Neural cell (in vitro differentiated cells): ENCODE data around the gene NRN1.

Experiments used
- EP300 ChIP-seq: fragments of 450-650 bp; conservative IDR thresholded peaks from 2 replicates; pipeline ENCODE4 v1.6.1; 2014; ENCODE audit warnings: antibody characterized with exemption, mild to moderate bottlenecking, moderate library complexity; ENCODE audit not compliant: poor library complexity, severe bottlenecking
- EZH2 ChIP-seq: fragments of 200-600, 300-800 bp; shearing (Covaris generic), sonication (generic); IDR thresholded peaks from 2 replicates; pipeline ENCODE4 v1.6.1; 2014; ENCODE audit warnings: antibody characterized with exemption, low read length, borderline replicate concordance, mild to moderate bottlenecking; ENCODE audit not compliant: insufficient read depth, poor library complexity, severe bottlenecking
- POLR2AphosphoS5 ChIP-seq: IDR thresholded peaks from 2 replicates; pipeline ENCODE4 v1.6.1; 2012
- RAD21 ChIP-seq: fragments of 450-650 bp; conservative IDR thresholded peaks from 2 replicates; pipeline ENCODE4 v1.6.1; 2014; ENCODE audit warnings: antibody characterized with exemption, mild to moderate bottlenecking, moderate library complexity
- TAF1 ChIP-seq: IDR thresholded peaks from 2 replicates; pipeline ENCODE4 v1.6.1; 2012; ENCODE audit warnings: low read depth
- TF ChIP-seq, protein P1 (sequence below): fragments of 450-650 bp; IDR thresholded peaks from 2 replicates; pipeline ENCODE4 v1.5.1; 2014; ENCODE audit warnings: antibody characterized with exemption, mild to moderate bottlenecking, moderate library complexity; ENCODE audit not compliant: poor library complexity, severe bottlenecking
- TF ChIP-seq, protein P2 (sequence below): IDR thresholded peaks from 2 replicates; pipeline ENCODE4 v1.6.1; 2012; ENCODE audit warnings: borderline replicate concordance

DNA sequence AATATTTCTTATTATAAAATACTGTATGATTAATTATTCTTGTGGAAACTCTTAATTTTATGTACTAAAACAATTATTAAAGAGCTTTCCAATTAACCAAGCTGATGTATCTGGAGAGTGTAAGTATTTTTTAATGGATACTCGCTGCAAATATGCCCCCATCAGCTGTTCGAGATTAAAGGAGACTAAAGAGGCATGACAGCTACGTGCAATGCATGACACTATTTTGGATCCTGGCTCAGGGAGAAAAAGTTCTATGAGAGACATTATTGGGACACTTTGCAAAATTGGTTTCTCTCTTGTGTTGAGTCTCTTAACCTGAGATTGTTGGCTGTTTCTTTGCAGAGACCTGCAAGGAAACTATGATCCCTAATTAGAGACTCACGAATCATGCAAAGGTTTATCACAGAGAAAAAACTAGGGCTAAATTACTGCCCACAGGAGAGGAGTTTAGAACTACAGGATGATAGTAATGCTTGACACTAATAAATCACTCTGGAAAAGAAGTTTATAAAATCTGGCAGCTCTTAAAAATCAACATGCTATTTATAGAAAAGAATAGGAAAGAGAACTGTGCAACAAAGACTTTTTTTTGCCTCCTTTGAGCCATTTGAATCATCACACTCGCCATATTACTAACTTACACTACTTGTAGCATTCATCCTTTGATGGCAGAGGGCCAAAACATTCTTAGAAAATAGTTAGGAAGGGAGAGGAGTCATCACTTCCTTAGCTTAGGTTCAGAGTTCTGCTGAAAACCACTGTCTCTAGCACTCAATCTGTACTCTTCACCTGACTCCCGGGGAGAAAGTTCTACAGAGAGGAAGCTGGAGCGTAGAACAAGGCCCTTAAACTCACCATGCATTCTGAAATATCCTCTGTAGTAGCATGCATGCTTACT is 25.3 kb downstream of the NRN1 start:
- TF ChIP-seq, protein P1, sequence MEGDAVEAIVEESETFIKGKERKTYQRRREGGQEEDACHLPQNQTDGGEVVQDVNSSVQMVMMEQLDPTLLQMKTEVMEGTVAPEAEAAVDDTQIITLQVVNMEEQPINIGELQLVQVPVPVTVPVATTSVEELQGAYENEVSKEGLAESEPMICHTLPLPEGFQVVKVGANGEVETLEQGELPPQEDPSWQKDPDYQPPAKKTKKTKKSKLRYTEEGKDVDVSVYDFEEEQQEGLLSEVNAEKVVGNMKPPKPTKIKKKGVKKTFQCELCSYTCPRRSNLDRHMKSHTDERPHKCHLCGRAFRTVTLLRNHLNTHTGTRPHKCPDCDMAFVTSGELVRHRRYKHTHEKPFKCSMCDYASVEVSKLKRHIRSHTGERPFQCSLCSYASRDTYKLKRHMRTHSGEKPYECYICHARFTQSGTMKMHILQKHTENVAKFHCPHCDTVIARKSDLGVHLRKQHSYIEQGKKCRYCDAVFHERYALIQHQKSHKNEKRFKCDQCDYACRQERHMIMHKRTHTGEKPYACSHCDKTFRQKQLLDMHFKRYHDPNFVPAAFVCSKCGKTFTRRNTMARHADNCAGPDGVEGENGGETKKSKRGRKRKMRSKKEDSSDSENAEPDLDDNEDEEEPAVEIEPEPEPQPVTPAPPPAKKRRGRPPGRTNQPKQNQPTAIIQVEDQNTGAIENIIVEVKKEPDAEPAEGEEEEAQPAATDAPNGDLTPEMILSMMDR, result no peak
- TF ChIP-seq EZH2, result no peak
- no peak for TF ChIP-seq EP300
- TF ChIP-seq POLR2AphosphoS5, result no peak
- TF ChIP-seq TAF1, result no peak
- TF ChIP-seq RAD21, result no peak
- TF ChIP-seq, protein P2, sequence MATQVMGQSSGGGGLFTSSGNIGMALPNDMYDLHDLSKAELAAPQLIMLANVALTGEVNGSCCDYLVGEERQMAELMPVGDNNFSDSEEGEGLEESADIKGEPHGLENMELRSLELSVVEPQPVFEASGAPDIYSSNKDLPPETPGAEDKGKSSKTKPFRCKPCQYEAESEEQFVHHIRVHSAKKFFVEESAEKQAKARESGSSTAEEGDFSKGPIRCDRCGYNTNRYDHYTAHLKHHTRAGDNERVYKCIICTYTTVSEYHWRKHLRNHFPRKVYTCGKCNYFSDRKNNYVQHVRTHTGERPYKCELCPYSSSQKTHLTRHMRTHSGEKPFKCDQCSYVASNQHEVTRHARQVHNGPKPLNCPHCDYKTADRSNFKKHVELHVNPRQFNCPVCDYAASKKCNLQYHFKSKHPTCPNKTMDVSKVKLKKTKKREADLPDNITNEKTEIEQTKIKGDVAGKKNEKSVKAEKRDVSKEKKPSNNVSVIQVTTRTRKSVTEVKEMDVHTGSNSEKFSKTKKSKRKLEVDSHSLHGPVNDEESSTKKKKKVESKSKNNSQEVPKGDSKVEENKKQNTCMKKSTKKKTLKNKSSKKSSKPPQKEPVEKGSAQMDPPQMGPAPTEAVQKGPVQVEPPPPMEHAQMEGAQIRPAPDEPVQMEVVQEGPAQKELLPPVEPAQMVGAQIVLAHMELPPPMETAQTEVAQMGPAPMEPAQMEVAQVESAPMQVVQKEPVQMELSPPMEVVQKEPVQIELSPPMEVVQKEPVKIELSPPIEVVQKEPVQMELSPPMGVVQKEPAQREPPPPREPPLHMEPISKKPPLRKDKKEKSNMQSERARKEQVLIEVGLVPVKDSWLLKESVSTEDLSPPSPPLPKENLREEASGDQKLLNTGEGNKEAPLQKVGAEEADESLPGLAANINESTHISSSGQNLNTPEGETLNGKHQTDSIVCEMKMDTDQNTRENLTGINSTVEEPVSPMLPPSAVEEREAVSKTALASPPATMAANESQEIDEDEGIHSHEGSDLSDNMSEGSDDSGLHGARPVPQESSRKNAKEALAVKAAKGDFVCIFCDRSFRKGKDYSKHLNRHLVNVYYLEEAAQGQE, result no peak
